Measurements from ENCODE around the gene TSPAN18. TPM values are rescaled to one million over a fixed set of nuclear protein-coding genes. Genes with fewer than 3 reads are reported as not detected.

TSPAN18 gene
- total and polyA plus RNA-seq, 2 of the 8 experiments (the other 6 are each of a cell fraction or from before 2014, with no cell fraction given): 5.2 to 10.2 TPM

GRCh38 chr11:44878711-44879110, 151.9 kb downstream of the TSPAN18 start:
- no peak overlapping the region for H4K5ac ChIP-seq (ENCODE audit: insufficient read length, low read depth, low read length)
- no peak overlapping the region for H3K4ac ChIP-seq (replicated peaks; ENCODE audit: insufficient read length, low read depth, low read length)
- H3K27ac ChIP-seq (ENCODE audit: low read depth, low read length): no peak overlapping the region
- POLR2A ChIA-PET (ENCODE audit: partially characterized antibody): interaction anchor here (1.3 kb wide), 1 partner anchor 16 kb away, joined by 5 read pairs; no protein-coding TSS in a partner anchor
- H2AK5ac ChIP-seq (ENCODE audit: low read depth, low read length): no peak overlapping the region
- H3K9me3 ChIP-seq (ENCODE audit: insufficient read depth in 2 of 2, low read depth in 1 of 2, low read length in 1 of 2): no peaks in the 10 kb centered on the region
- peak overlapping the region in 1 of 4 experiments; percentile 4; a peak in 1 of 8 replicates for H3K4me3 ChIP-seq (ENCODE audit: extremely low read depth in 1 of 4, insufficient read depth in 2 of 4, low read depth in 3 of 4, low read length in 4 of 4)
- H3K36me3 ChIP-seq (ENCODE audit: control insufficient read depth in 2 of 4, insufficient read depth in 4 of 4, low read length in 3 of 4): no peaks in the 10 kb centered on the region
- no peak overlapping the region for H3K23ac ChIP-seq (ENCODE audit: insufficient read length)
- FAIRE-seq (no peak), DNase-seq (ENCODE audit: low read depth in 1 of 2, low spot score in 2 of 2) (no peak)
- no peak overlapping the region for H3K14ac ChIP-seq (ENCODE audit: insufficient read length)
- H4K91ac ChIP-seq (replicated peaks; ENCODE audit: insufficient read length, low read length): no peak overlapping the region
- no peak for TF ChIP-seq ATF3 (IDR thresholded peaks at IDR 0.05; ENCODE audit: insufficient read depth, low read depth, low read length)
- TF ChIP-seq JUN (IDR thresholded peaks at IDR 0.05; ENCODE audit: low read depth, low read length): no peak
- TF ChIP-seq YY1 (IDR thresholded peaks at IDR 0.05; ENCODE audit: low read depth, low read length): 0 out of 2 replicates have a peak, but pooled peaks have one; percentile 7
- peak; percentile 87 for TF ChIP-seq CEBPB (IDR thresholded peaks at IDR 0.05; ENCODE audit: low read depth, low read length)
- 0 out of 2 replicates have a peak, but pooled peaks have one; percentile 31 for TF ChIP-seq MAX (IDR thresholded peaks at IDR 0.05)
- no peaks in the 10 kb centered on the region; the same call in 1 of the 2 replicates for H3K23me2 ChIP-seq (ENCODE audit: low read depth, low read length)
- H4K8ac ChIP-seq (ENCODE audit: extremely low read depth, insufficient read depth, low read length): no peak overlapping the region
- no peak overlapping the region for H3K56ac ChIP-seq (replicated peaks; ENCODE audit: insufficient read length, low read depth, low read length)
- H3K9ac ChIP-seq (replicated peaks in 1 of 4; ENCODE audit: extremely low read depth in 1 of 4, low read depth in 3 of 4, low read length in 3 of 4): no peak overlapping the region
- no peak overlapping the region for H3K18ac ChIP-seq (ENCODE audit: extremely low read depth, low read length)
- H2BK15ac ChIP-seq (ENCODE audit: low read length): no peak overlapping the region
- H3K27me3 ChIP-seq (replicated peaks in 1 of 4; ENCODE audit: control insufficient read depth in 3 of 4, extremely low read depth in 1 of 4, insufficient read depth in 3 of 4, low read length in 3 of 4): peaks cover 0 to 26% (median 17%) of the 10 kb centered on the region in 4 experiments; a peak in 6 of 7 replicates
- no peak overlapping the region for H2AFZ ChIP-seq (ENCODE audit: low read length)
- no peaks in the 10 kb centered on the region for H3K79me2 ChIP-seq (ENCODE audit: control insufficient read depth in 1 of 2, insufficient read depth in 2 of 2, low read length in 2 of 2)
- no peak overlapping the region for H2BK120ac ChIP-seq (replicated peaks; ENCODE audit: low read depth, low read length)
- H2BK20ac ChIP-seq (ENCODE audit: low read length): no peak overlapping the region
- 25% methylated on average over 6 of the region's 6 CpGs; no CpG with 5 or more reads in 1 of the 2 experiments for WGBS, 2 experiments (ENCODE audit: extremely low coverage in 1 of 2, insufficient coverage in 1 of 2, insufficient read length in 1 of 2, insufficient replicate concordance in 2 of 2, low coverage in 1 of 2, low lambda C conversion rate in 2 of 2, missing lambda C conversion rate in 1 of 2)
- CTCF ChIA-PET (ENCODE audit: partially characterized antibody): interaction anchor here (1.0 to 3.2 kb wide), 3 partner anchors 16 to 104 kb away, joined by 3 to 8 read pairs (median 6); no protein-coding TSS in a partner anchor
- peak overlapping the region; percentile 5 to 16; a peak in 2 of 4 replicates for H3K4me2 ChIP-seq (ENCODE audit: insufficient read depth in 1 of 2, low read depth in 2 of 2, low read length in 2 of 2)
- H2BK5ac ChIP-seq (ENCODE audit: low read depth, low read length): no peak overlapping the region
- H2BK12ac ChIP-seq (ENCODE audit: low read depth, low read length): no peak overlapping the region
- no peaks in the 10 kb centered on the region for H4K20me1 ChIP-seq (replicated peaks in 1 of 2; ENCODE audit: control insufficient read depth in 1 of 2, insufficient read depth in 2 of 2, low read length in 2 of 2)
- peaks cover 8 to 21% (median 11%) of the 10 kb centered on the region in 4 experiments for H3K4me1 ChIP-seq (replicated peaks in 1 of 4; ENCODE audit: control insufficient read depth in 3 of 4, insufficient read depth in 4 of 4, low read length in 3 of 4)
- H3K79me1 ChIP-seq (ENCODE audit: low read depth, low read length): no peaks in the 10 kb centered on the region
